Mesothelial cell of epicardium (in vitro differentiated cells): ENCODE results near the gene MAB21L4. TPM values are rescaled to one million over a fixed set of nuclear protein-coding genes. Genes with fewer than 3 reads are reported as not detected.
A peak's percentile ranks its signal among the peaks of the same experiment; 100 is the strongest.

Source experiments
- DNase-seq, 2 experiments: peaks; one replicate each; pipeline ENCODE4 v3.0.0; 2021; ENCODE audit warnings: low spot score in 2 of 2; ENCODE audit not compliant: unreplicated experiment in 2 of 2
- H3K27ac Mint-ChIP-seq: 2 replicates; pipeline ENCODE4 v1.8.0; 2021; ENCODE audit warnings: mixed read lengths
- H3K27me3 Mint-ChIP-seq: 2 replicates; pipeline ENCODE4 v1.8.0; 2021; ENCODE audit warnings: low read depth, mixed read lengths
- H3K36me3 Mint-ChIP-seq: 2 replicates; pipeline ENCODE4 v1.8.0; 2021; ENCODE audit warnings: mixed read lengths
- H3K4me1 Mint-ChIP-seq: 2 replicates; pipeline ENCODE4 v1.8.0; 2021; ENCODE audit warnings: mixed read lengths
- H3K4me3 Mint-ChIP-seq: 2 replicates; pipeline ENCODE4 v1.8.0; 2021; ENCODE audit warnings: mild to moderate bottlenecking, moderate library complexity, mixed read lengths
- H3K9me3 Mint-ChIP-seq: 2 replicates; pipeline ENCODE4 v1.8.0; 2021; ENCODE audit warnings: mixed read lengths
- total RNA-seq: library from RNA; stranded (reverse); gene quantifications from 3 replicates; pipeline ENCODE4 v1.2.1, GENCODE V29; 2021
- TF ChIP-seq, protein P1 (sequence below): fragments of 200-600 bp; sonication (generic); IDR thresholded peaks from one replicate; pipeline ENCODE4 v1.5.0; 2021; ENCODE audit warnings: antibody characterized with exemption; ENCODE audit not compliant: unreplicated experiment

The MAB21L4 gene
- total RNA-seq, 1 donor from 2014 or later, result 2.4 TPM

DNA sequence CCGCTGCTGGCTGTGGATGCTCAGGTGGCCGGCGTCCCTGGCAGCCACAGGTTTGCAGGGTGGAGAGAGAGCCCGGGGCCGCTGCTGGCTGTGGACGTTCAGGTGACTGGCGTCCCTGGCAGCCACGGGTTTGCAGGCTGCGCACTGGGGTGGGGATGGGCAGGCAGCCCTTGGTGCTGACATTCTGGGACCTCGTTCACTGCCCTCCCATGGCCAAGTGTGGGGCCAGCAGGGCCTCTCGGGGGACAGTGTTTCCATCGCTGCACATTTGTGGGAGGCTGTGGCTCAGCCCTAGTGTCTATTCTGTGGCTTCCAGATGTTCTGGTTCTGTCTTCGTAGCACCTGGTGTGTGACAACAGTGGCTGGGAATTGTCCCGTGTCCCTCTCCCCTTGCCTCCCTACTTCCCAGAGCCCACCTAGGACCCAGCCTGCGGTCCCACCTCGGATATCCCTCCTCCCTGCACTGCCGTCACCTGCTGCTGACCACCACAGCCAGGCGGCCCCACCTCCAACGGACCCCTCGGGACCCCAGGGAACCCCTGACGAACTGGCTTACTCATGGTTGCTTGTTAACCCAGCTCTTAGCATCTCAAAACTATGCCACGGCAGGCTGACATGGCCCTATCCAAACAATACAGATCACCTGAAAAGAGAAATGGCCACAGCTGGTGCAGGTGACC lies 11.1 kb upstream of the MAB21L4 start:
- H3K4me1 Mint-ChIP-seq, result peaks cover 7% of the 10 kb centered on the region
- peaks cover 10% of the 10 kb centered on the region for H3K27me3 Mint-ChIP-seq
- no peak overlapping the region for H3K4me3 Mint-ChIP-seq

DNA sequence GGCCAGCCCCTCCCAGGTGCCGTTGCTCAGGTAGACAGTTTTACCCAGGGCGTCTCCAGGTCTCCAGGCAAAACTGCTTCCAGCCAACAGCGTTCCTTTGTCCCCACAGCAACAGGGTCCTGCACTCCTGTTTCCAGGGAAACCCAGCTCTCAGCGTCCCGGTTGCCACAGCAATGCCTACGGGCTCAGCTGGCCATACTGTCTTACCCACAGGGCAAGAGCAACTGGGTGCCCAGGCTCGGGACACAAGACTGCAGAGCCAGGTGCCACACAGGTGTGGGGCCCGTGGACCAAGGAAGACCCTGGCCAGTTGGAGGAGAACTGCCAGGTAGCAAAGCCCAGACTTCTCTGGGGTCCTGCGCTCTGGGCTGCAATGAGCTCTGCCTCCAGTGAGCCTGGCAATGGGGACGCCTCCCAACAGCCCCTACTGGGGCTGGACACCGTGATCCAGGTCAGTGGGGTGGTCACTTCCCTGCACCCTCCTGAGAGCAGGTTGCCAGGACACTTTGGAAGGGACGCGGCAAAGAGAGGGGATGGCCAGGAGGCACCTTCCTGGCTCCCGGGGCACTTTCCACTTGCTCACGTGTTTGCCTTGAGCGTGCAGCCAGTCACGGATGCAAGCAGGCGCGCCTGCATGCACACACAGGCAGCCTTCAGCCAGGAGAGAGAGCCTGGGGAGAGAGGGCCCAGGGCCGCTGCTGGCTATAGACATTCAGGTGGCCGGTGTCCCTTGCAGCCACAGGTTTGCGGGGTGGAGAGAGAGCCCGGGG lies 10.4 kb upstream of the MAB21L4 start, which contains the start of gene CROCC2:
Gene CROCC2 (plus strand): TSS at position 196 of the 770 bp plus-strand sequence. CDS start 178 bp downstream, at position 374.
- TF ChIP-seq, protein P1, sequence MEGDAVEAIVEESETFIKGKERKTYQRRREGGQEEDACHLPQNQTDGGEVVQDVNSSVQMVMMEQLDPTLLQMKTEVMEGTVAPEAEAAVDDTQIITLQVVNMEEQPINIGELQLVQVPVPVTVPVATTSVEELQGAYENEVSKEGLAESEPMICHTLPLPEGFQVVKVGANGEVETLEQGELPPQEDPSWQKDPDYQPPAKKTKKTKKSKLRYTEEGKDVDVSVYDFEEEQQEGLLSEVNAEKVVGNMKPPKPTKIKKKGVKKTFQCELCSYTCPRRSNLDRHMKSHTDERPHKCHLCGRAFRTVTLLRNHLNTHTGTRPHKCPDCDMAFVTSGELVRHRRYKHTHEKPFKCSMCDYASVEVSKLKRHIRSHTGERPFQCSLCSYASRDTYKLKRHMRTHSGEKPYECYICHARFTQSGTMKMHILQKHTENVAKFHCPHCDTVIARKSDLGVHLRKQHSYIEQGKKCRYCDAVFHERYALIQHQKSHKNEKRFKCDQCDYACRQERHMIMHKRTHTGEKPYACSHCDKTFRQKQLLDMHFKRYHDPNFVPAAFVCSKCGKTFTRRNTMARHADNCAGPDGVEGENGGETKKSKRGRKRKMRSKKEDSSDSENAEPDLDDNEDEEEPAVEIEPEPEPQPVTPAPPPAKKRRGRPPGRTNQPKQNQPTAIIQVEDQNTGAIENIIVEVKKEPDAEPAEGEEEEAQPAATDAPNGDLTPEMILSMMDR, result no peak
- Mint-ChIP-seq H3K4me3 (no peak within 1 kb of the TSS), H3K4me1 (peaks cover 7% of the 10 kb centered on the region), H3K9me3 (no peaks in the 10 kb centered on the region), H3K27ac (peak within 1 kb of the TSS; percentile 34), H3K27me3 (peaks cover 7% of the 10 kb centered on the region), H3K36me3 (no peaks in the 10 kb centered on the region)
- DNase-seq, result no peak

More for the DNA sequence above, 11.1 kb upstream of the MAB21L4 start:
- no peak for DNase-seq
- no peaks in the 10 kb centered on the region for H3K36me3 Mint-ChIP-seq
- no peaks in the 10 kb centered on the region for H3K9me3 Mint-ChIP-seq
- TF ChIP-seq, protein P1, result no peak
- H3K27ac Mint-ChIP-seq, result no peak overlapping the region

DNA sequence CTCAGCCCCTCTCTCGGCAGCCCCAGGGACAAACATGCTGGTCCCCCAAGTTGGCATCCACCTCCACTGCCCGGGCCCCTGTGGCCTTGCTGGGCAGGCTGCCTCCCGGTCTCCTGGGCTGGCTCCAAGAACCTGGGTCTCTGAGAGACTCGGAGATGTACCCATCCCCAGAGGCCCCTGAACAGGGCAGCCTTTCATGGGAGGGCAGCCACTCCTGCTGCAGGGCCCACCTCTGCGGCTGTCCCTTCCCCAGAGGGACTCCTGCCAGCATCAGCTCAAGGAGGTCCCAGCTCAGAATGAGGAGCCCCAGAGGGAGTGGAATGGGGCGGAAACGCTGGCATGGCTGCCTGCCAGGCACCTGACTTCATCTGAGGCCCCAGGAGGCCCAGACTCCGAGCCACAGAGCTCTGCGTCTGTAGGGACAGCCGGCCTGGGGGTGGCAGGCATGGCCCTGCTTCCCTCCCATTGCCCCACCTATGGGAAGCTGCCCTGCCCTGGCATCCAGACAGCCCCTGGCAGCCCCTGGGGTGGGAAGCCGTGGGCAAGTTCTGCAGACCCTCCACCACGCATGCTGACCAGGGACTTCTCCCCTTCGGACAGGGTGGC lies 9.3 kb upstream of the MAB21L4 start:
- peaks cover 4% of the 10 kb centered on the region for H3K27me3 Mint-ChIP-seq
- H3K4me1 Mint-ChIP-seq, result peaks cover 7% of the 10 kb centered on the region
- no peak overlapping the region for H3K4me3 Mint-ChIP-seq
- peaks cover 6% of the 10 kb centered on the region for H3K9me3 Mint-ChIP-seq
- H3K27ac Mint-ChIP-seq, result no peak overlapping the region
- DNase-seq, result no peak
- TF ChIP-seq, protein P1, result no peak
- H3K36me3 Mint-ChIP-seq, result no peaks in the 10 kb centered on the region

DNA sequence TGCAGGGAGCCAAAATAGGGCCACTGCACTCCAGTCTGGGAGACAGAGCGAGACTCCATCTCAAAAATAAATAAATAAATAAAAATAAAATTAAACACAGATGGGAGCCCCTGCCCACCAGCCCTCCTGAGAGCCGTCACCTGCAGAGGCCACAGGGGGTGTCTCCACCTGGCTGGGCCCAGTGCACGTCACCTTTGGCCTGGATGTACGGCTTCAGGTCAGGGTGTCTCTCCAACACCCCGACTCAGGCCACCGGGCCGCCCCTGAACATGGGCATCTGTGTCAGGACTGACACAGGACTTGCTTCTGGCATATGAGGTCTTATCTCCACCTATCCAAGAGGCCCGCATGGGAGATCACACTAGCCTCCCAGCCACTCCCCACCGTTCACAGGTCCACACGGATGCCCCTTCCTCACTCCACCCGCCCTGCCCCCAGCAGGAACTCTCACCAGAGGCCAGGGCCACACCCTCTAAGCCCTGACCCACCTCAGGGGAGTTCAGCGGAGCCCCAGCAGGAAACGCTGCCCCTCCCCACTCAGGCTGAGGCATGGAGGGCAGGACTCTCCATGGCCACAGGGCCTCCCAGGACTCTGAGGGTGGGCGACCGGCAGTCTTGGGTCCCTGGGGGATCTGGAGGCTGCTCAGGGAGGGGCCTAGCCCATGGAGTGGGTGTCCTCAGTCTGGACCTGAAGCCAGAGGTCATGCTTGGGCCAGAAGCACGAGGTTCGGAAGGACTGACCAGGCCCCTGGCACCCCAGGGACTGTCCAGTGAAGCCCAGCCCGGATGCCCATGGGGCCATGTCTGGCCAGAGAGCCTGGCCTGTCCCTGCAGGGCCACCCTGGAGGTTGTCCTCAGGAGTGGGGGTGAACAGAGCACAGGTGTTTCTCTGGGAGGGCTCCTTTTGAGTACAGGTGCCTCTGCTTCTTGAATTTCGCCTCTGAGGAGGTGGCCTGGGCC lies 8.5 kb upstream of the MAB21L4 start:
- TF ChIP-seq, protein P1, result no peak
- no peak overlapping the region for H3K4me3 Mint-ChIP-seq

More for the DNA sequence above, 8.5 kb upstream of the MAB21L4 start:
- Mint-ChIP-seq H3K36me3 (no peaks in the 10 kb centered on the region), H3K27ac (no peak overlapping the region), H3K27me3 (peaks cover 2% of the 10 kb centered on the region), H3K4me1 (peaks cover 7% of the 10 kb centered on the region), H3K9me3 (peaks cover 6% of the 10 kb centered on the region)
- no peak for DNase-seq
